Colonic mucosa (tissue), 4 donors: ENCODE results near the gene CIAO3. TPM values are rescaled to one million over a fixed set of nuclear protein-coding genes. Genes with fewer than 3 reads are reported as not detected.

Experiments used
- DNase-seq: peaks from one replicate; pipeline ENCODE4 v3.0.0-alpha.2; 2020
- H3K27ac ChIP-seq: fragments of 200-600 bp; one replicate; pipeline ENCODE4 v1.8.0; 2021
- H3K27me3 ChIP-seq: fragments of 200-600 bp; one replicate; pipeline ENCODE4 v1.8.0; 2021
- H3K36me3 ChIP-seq: fragments of 200-600 bp; one replicate; pipeline ENCODE4 v1.8.0; 2021
- H3K4me1 ChIP-seq: fragments of 200-600 bp; one replicate; pipeline ENCODE4 v1.8.0; 2021; ENCODE audit warnings: mild to moderate bottlenecking
- H3K4me3 ChIP-seq: fragments of 200-600 bp; one replicate; pipeline ENCODE4 v1.8.0; 2021
- H3K9ac ChIP-seq, 2 donors: one replicate each; pipeline ENCODE4 v1.7.0; 2013; ENCODE audit warnings: control low read depth in 2 of 2, low read depth in 2 of 2, low read length in 2 of 2
- H3K9me3 ChIP-seq: fragments of 200-600 bp; one replicate; pipeline ENCODE4 v1.8.0; 2021
- CTCF ChIP-seq: fragments of 200-600 bp; IDR thresholded peaks from one replicate; pipeline ENCODE4 v1.8.0; 2022; ENCODE audit warnings: antibody characterized with exemption, mild to moderate bottlenecking
- intact Hi-C: fragments of 100-400 bp; cut with DNase I; formaldehyde crosslinking; loops from one replicate; pipeline ENCODE4 v1.14.1; 2022
- total RNA-seq, 2 donors: library from RNA; stranded (reverse); fragmentation: NEBNext Ultra II Directional in 1 of 2; extraction: Animal tissue kit (Norgen Biotek cat#: 25700) in 1 of 2; gene quantifications; one replicate each; pipeline ENCODE4 v1.2.1, GENCODE V29; 2021
- donor health status: healthy.
- donor health status: DM: no; HTN: no; CAD: no.
- donor health status: DM: no; HTN: no; CAD: no.

The CIAO3 gene
- total RNA-seq, 2 donors from 2014 or later, result 29.2 to 62.1 TPM

GRCh38 chr16:765488-765865 is 24.7 kb upstream of the CIAO3 start:
- Histone ChIP-seq H3K27ac (no peak overlapping the region), H3K9me3 (no peaks in the 10 kb centered on the region), H3K9ac (no peak overlapping the region), H3K4me3 (no peak overlapping the region), H3K27me3 (peaks cover 4% of the 10 kb centered on the region), H3K4me1 (no peaks in the 10 kb centered on the region), H3K36me3 (no peaks in the 10 kb centered on the region)
- intact Hi-C loops, result no loop called here
- DNase-seq, result no peak
- TF ChIP-seq CTCF, result no peak

GRCh38 chr16:764848-765487 is 24.2 kb upstream of the CIAO3 start:
- no peak for DNase-seq
- intact Hi-C loops, result no loop called here

GRCh38 chr16:764184-764750 is 23.5 kb upstream of the CIAO3 start:
- Histone ChIP-seq H3K27me3 (peaks cover 4% of the 10 kb centered on the region), H3K4me1 (no peaks in the 10 kb centered on the region), H3K4me3 (no peak overlapping the region), H3K9me3 (no peaks in the 10 kb centered on the region), H3K36me3 (no peaks in the 10 kb centered on the region), H3K27ac (no peak overlapping the region), H3K9ac (no peak overlapping the region)
- intact Hi-C loops, result no loop called here
- DNase-seq, result no peak
- no peak for TF ChIP-seq CTCF

More at GRCh38 chr16:764848-765487, 24.2 kb upstream of the CIAO3 start:
- no peaks in the 10 kb centered on the region for H3K4me1 ChIP-seq
- no peak overlapping the region for H3K27ac ChIP-seq
- H3K9me3 ChIP-seq, result no peaks in the 10 kb centered on the region
- no peaks in the 10 kb centered on the region for H3K36me3 ChIP-seq
- H3K4me3 ChIP-seq, result no peak overlapping the region
- no peak overlapping the region for H3K9ac ChIP-seq
- peaks cover 4% of the 10 kb centered on the region for H3K27me3 ChIP-seq
- no peak for TF ChIP-seq CTCF

- no peak overlapping the region for H3K9ac ChIP-seq
- intact Hi-C loops, result no loop called here
- H3K4me1 ChIP-seq, result no peaks in the 10 kb centered on the region
- H3K4me3 ChIP-seq, result no peak overlapping the region
- H3K9me3 ChIP-seq, result no peaks in the 10 kb centered on the region
- DNase-seq, result no peak
- no peak for TF ChIP-seq CTCF
- peaks cover 4% of the 10 kb centered on the region for H3K27me3 ChIP-seq
- H3K27ac ChIP-seq, result no peak overlapping the region
- no peaks in the 10 kb centered on the region for H3K36me3 ChIP-seq
Observed at GRCh38 chr16:763369-764183, 22.8 kb upstream of the CIAO3 start.

- Histone ChIP-seq H3K9me3 (no peaks in the 10 kb centered on the region), H3K27ac (no peak overlapping the region), H3K27me3 (peaks cover 4% of the 10 kb centered on the region), H3K9ac (no peak overlapping the region), H3K4me3 (no peak overlapping the region), H3K4me1 (no peaks in the 10 kb centered on the region), H3K36me3 (no peaks in the 10 kb centered on the region)
- intact Hi-C loops, result no loop called here
- no peak for DNase-seq
- no peak for TF ChIP-seq CTCF
Observed at GRCh38 chr16:762595-763268, 21.9 kb upstream of the CIAO3 start.
